K562 (cell line): Measurements from ENCODE around the gene LAG3. TPM values are rescaled to one million over a fixed set of nuclear protein-coding genes. Genes with fewer than 3 reads are reported as not detected.
A peak's percentile ranks its signal among the peaks of the same experiment; 100 is the strongest.

Source experiments
- BHLHE40 ChIP-seq: IDR thresholded peaks from 2 replicates; pipeline ENCODE4 v1.6.1; 2011; ENCODE audit warnings: low read length, improper control_type of control experiment
- CHCHD3 ChIP-seq: fragments of 250-450 bp; sonication (Bioruptor Pico); IDR thresholded peaks from 2 replicates; pipeline ENCODE4 v2.1.2; 2022; ENCODE audit warnings: mild to moderate bottlenecking
- CHD1 ChIP-seq: fragments of 200-600 bp; sonication (generic); IDR thresholded peaks from one replicate; pipeline ENCODE4 v1.6.1; 2012; ENCODE audit warnings: mild to moderate bottlenecking, moderate library complexity, low read length, inconsistent platforms
- FIP1L1 ChIP-seq: fragments of 200-400 bp; formaldehyde crosslinking; IDR thresholded peaks from 2 replicates; pipeline ENCODE4 v1.6.1; 2018; ENCODE audit warnings: mild to moderate bottlenecking, low read depth, low read length; ENCODE audit not compliant: poor library complexity, severe bottlenecking
- POLR2AphosphoS2 ChIP-seq: IDR thresholded peaks from 2 replicates; pipeline ENCODE4 v1.6.1; 2012; ENCODE audit warnings: low read length, improper control_type of control experiment
- RBBP5 ChIP-seq: fragments of 200-600 bp; sonication (generic); IDR thresholded peaks from 2 replicates; pipeline ENCODE4 v1.6.1; 2012; ENCODE audit warnings: borderline replicate concordance, mild to moderate bottlenecking, low read length, control low read depth, inconsistent platforms; ENCODE audit not compliant: insufficient read depth, poor library complexity, severe bottlenecking
- RNF2 ChIP-seq: sonication (generic); IDR thresholded peaks from 2 replicates; pipeline ENCODE4 v1.6.1; 2016
- SNRNP70 ChIP-seq: fragments of 200-400 bp; formaldehyde crosslinking; optimal IDR thresholded peaks from 2 replicates; pipeline ENCODE3; 2017; ENCODE audit warnings: low read depth, low read length
- TFE3 ChIP-seq: fragments of 450-650 bp; formaldehyde crosslinking; IDR thresholded peaks from 2 replicates; pipeline ENCODE4 v1.4.0; 2020; ENCODE audit warnings: mild to moderate bottlenecking, mixed read lengths
- VEZF1 ChIP-seq: fragments of 200-800 bp; sonication (Bioruptor generic); IDR thresholded peaks from 2 replicates; pipeline ENCODE4 v1.6.1; 2017; ENCODE audit warnings: missing genetic modification characterization, missing compliant biosample characterization
- ZBTB8A ChIP-seq: fragments of 450-650 bp; IDR thresholded peaks from 2 replicates; pipeline ENCODE4 v1.6.1; 2018; ENCODE audit warnings: mild to moderate bottlenecking, moderate library complexity; ENCODE audit not compliant: partially characterized antibody
- ZNF212 ChIP-seq: fragments of 450-650 bp; formaldehyde crosslinking; IDR thresholded peaks from 2 replicates; pipeline ENCODE4 v1.4.0; 2020; ENCODE audit warnings: mild to moderate bottlenecking
- ZNF311 ChIP-seq: fragments of 250-450 bp; sonication (Bioruptor Pico); IDR thresholded peaks from 2 replicates; pipeline ENCODE4 v1.4.0; 2020; ENCODE audit warnings: mild to moderate bottlenecking, moderate library complexity
- ZNF407 ChIP-seq: fragments of 450-650 bp; IDR thresholded peaks from 2 replicates; pipeline ENCODE4 v1.6.1; 2016; ENCODE audit warnings: low read depth
- ZNF408 ChIP-seq: fragments of 250-450 bp; sonication (Bioruptor Pico); IDR thresholded peaks from 2 replicates; pipeline ENCODE4 v1.4.0; 2020; ENCODE audit warnings: low read depth, mild to moderate bottlenecking, moderate library complexity
- ZZZ3 ChIP-seq: fragments of 450-650 bp; IDR thresholded peaks from 2 replicates; pipeline ENCODE4 v1.6.1; 2016; ENCODE audit warnings: antibody characterized with exemption, mild to moderate bottlenecking, moderate library complexity
- polyA plus RNA-seq, 8 experiments: library from polyadenylated mRNA; depleted of rRNA in 4 of 8; stranded (reverse) in 5 of 8; unstranded in 3 of 8; fragments of >200 nt; fragmentation: Nextera tagmentation in 2 of 8; fragmentation: Illumina TruSeq in 1 of 8; extraction: Ambion mirVana in 2 of 8; extraction: Trizol in 1 of 8; gene quantifications; 2 replicates each; pipeline versions ENCODE4 v1.2.1 to v1.2.3, GENCODE V29; 2011 to 2014; ENCODE audit warnings: inconsistent platforms in 1 of 8, missing spikeins in 1 of 8
- total RNA-seq, 7 experiments: library from RNA; depleted of rRNA in 6 of 7; stranded (reverse); fragments of >200 nt in 6 of 7; fragmentation: Illumina TruSeq in 2 of 7; extraction: Trizol in 2 of 7; gene quantifications; 2 replicates each; pipeline versions ENCODE4 v1.2.1 to v1.2.3, GENCODE V29; 2011 to 2021; ENCODE audit warnings: low replicate concordance in 1 of 7

The LAG3 gene
- total and polyA plus RNA-seq, 9 of the 15 experiments (the other 6 are each of a cell fraction or from before 2014, with no cell fraction given), result 0.07 to 0.66 (median 0.09) TPM; not detected in 1

- TF ChIP-seq SNRNP70 (no peak), RBBP5 (peak; percentile 37), ZZZ3 (no peak), RNF2 (no peak), CHD1 (no peak), BHLHE40 (no peak), ZNF408 (CRISPR knock-in tag) (no peak), TFE3 (CRISPR knock-in tag) (no peak), FIP1L1 (peak; percentile 77), VEZF1 (CRISPR knock-in tag) (peak; percentile 77), ZBTB8A (no peak), ZNF407 (peak; percentile 85), CHCHD3 (CRISPR knock-in tag) (no peak), ZNF212 (CRISPR knock-in tag) (no peak), ZNF311 (CRISPR knock-in tag) (no peak), POLR2AphosphoS2 (no peak)
Observed at GRCh38 chr12:6766651-6767349, 5.5 kb upstream of the LAG3 start (continued).
